Hepatocyte (in vitro differentiated cells): ENCODE data around the gene HMGCS2. TPM values are rescaled to one million over a fixed set of nuclear protein-coding genes. Genes with fewer than 3 reads are reported as not detected.

Experiments
- DNase-seq: peaks from one replicate; pipeline ENCODE4 v3.0.0-alpha.2; 2016; ENCODE audit warnings: low spot score
- H2AFZ ChIP-seq: fragments of 200-600 bp; sonication (generic); 2 replicates; pipeline ENCODE4 v1.6.0; 2016; ENCODE audit warnings: antibody characterized with exemption, mild to moderate bottlenecking
- H3K27ac ChIP-seq: fragments of 200-600 bp; sonication (generic); 2 replicates; pipeline ENCODE4 v1.5.1; 2016; ENCODE audit warnings: mild to moderate bottlenecking
- H3K27me3 ChIP-seq: fragments of 200-600 bp; sonication (generic); 2 replicates; pipeline ENCODE4 v1.6.1; 2016
- H3K36me3 ChIP-seq: fragments of 200-600 bp; sonication (generic); replicated peaks from 2 replicates; pipeline ENCODE4 v1.5.1; 2016; ENCODE audit warnings: low read depth; ENCODE audit not compliant: insufficient read depth
- H3K4me1 ChIP-seq: fragments of 200-600 bp; sonication (generic); 2 replicates; pipeline ENCODE4 v1.5.1; 2016; ENCODE audit warnings: mild to moderate bottlenecking, moderate library complexity; ENCODE audit not compliant: insufficient read depth
- H3K4me2 ChIP-seq: fragments of 200-600 bp; sonication (generic); 2 replicates; pipeline ENCODE4 v1.6.0; 2016
- H3K4me3 ChIP-seq: fragments of 200-600 bp; sonication (generic); 2 replicates; pipeline ENCODE4 v1.5.1; 2016; ENCODE audit warnings: mild to moderate bottlenecking
- H3K79me2 ChIP-seq: fragments of 200-600 bp; sonication (generic); 2 replicates; pipeline ENCODE4 v1.6.0; 2017; ENCODE audit warnings: mild to moderate bottlenecking
- H3K9me2 ChIP-seq: fragments of 200-600 bp; sonication (generic); replicated peaks from 2 replicates; pipeline ENCODE4 v1.6.0; 2017; ENCODE audit warnings: mild to moderate bottlenecking; ENCODE audit not compliant: insufficient read depth
- H3K9me3 ChIP-seq: fragments of 200-600 bp; sonication (generic); 2 replicates; pipeline ENCODE4 v1.5.1; 2016; ENCODE audit warnings: low read depth, mild to moderate bottlenecking
- H4K20me1 ChIP-seq: fragments of 200-600 bp; sonication (generic); 2 replicates; pipeline ENCODE4 v1.6.0; 2016; ENCODE audit warnings: mild to moderate bottlenecking; ENCODE audit not compliant: insufficient read depth, poor library complexity, severe bottlenecking
- CTCF ChIP-seq: fragments of 200-600 bp; sonication (generic); IDR thresholded peaks from 2 replicates; pipeline ENCODE4 v1.5.1; 2016; ENCODE audit warnings: antibody characterized with exemption, mild to moderate bottlenecking; ENCODE audit not compliant: poor library complexity
- EZH2 ChIP-seq: fragments of 200-600 bp; sonication (generic); IDR thresholded peaks from 2 replicates; pipeline ENCODE4 v1.6.1; 2016; ENCODE audit warnings: antibody characterized with exemption, mild to moderate bottlenecking, borderline replicate concordance
- EZH2phosphoT487 ChIP-seq: fragments of 200-600 bp; sonication (generic); IDR thresholded peaks from one replicate; pipeline ENCODE4 v1.6.1; 2018; ENCODE audit warnings: antibody characterized with exemption, mild to moderate bottlenecking, low read depth, moderate library complexity; ENCODE audit not compliant: unreplicated experiment, severe bottlenecking
- WGBS: methylation state at CpG from one replicate; pipeline ENCODE4 v1.1.6; 2016; ENCODE audit warnings: low lambda C conversion rate; ENCODE audit errors: missing lambda C conversion rate; 5-methylcytosine and 5-hydroxymethylcytosine counted together
- polyA plus RNA-seq: library from polyadenylated mRNA; unstranded; fragments of >200 nt; fragmentation: Nextera tagmentation; extraction: Ambion mirVana; gene quantifications from 2 replicates; pipeline ENCODE4 v1.2.1, GENCODE V29; 2016
- total RNA-seq: library from RNA; depleted of rRNA; stranded (reverse); fragments of >200 nt; gene quantifications from 2 replicates; pipeline ENCODE4 v1.2.3, GENCODE V29; 2014

The HMGCS2 gene
- total and polyA plus RNA-seq, 2 experiments from 2014 or later: 167 to 188 TPM

- H3K9me3 ChIP-seq: no peaks in the 10 kb centered on the region
- H3K79me2 ChIP-seq: no peaks in the 10 kb centered on the region
- H3K4me1 ChIP-seq: peaks cover 8% of the 10 kb centered on the region
- no peak overlapping the region for H3K27ac ChIP-seq
- H4K20me1 ChIP-seq: no peaks in the 10 kb centered on the region
- WGBS: 87% methylated on average over 4 of the region's 4 CpGs
- no peak overlapping the region for H3K4me3 ChIP-seq
- H2AFZ ChIP-seq: no peak overlapping the region
- no peaks in the 10 kb centered on the region for H3K9me2 ChIP-seq
- no peak for DNase-seq
- no peaks in the 10 kb centered on the region for H3K27me3 ChIP-seq
- TF ChIP-seq EZH2phosphoT487 (no peak), EZH2 (no peak), CTCF (no peak)
- no peak overlapping the region for H3K4me2 ChIP-seq
- H3K36me3 ChIP-seq: no peaks in the 10 kb centered on the region
Observed at GRCh38 chr1:119752592-119752991, 16.1 kb downstream of the HMGCS2 start.

GRCh38 chr1:119748040-119748439, 20.7 kb downstream of the HMGCS2 start:
- H2AFZ ChIP-seq: no peak overlapping the region
- no peaks in the 10 kb centered on the region for H3K79me2 ChIP-seq
- TF ChIP-seq CTCF (no peak), EZH2 (no peak), EZH2phosphoT487 (no peak)
- DNase-seq: no peak
- H3K9me3 ChIP-seq: no peaks in the 10 kb centered on the region
- H3K27ac ChIP-seq: peak overlapping the region; percentile 42
- no peaks in the 10 kb centered on the region for H4K20me1 ChIP-seq
- H3K27me3 ChIP-seq: no peaks in the 10 kb centered on the region
- no peak overlapping the region for H3K4me3 ChIP-seq
- H3K9me2 ChIP-seq: no peaks in the 10 kb centered on the region
- peaks cover 17% of the 10 kb centered on the region for H3K4me1 ChIP-seq
- H3K36me3 ChIP-seq: no peaks in the 10 kb centered on the region
- WGBS: 75% methylated on average over 4 of the region's 4 CpGs
- no peak overlapping the region for H3K4me2 ChIP-seq

- DNase-seq: no peak
- TF ChIP-seq EZH2 (no peak), CTCF (no peak), EZH2phosphoT487 (no peak)
- no peaks in the 10 kb centered on the region for H3K79me2 ChIP-seq
- no peaks in the 10 kb centered on the region for H3K36me3 ChIP-seq
- no peak overlapping the region for H3K4me3 ChIP-seq
- H3K27me3 ChIP-seq: no peaks in the 10 kb centered on the region
- H3K9me3 ChIP-seq: no peaks in the 10 kb centered on the region
- WGBS: 52% methylated on average over 2 of the region's 3 CpGs
- peak overlapping the region; percentile 42 for H3K27ac ChIP-seq
- H2AFZ ChIP-seq: no peak overlapping the region
- H3K4me2 ChIP-seq: no peak overlapping the region
- H3K4me1 ChIP-seq: peaks cover 17% of the 10 kb centered on the region
- no peaks in the 10 kb centered on the region for H3K9me2 ChIP-seq
- no peaks in the 10 kb centered on the region for H4K20me1 ChIP-seq
Observed at GRCh38 chr1:119747451-119747850, 21.3 kb downstream of the HMGCS2 start.

GRCh38 chr1:119745034-119745433, 23.7 kb downstream of the HMGCS2 start:
- no peak for DNase-seq
- H3K27ac ChIP-seq: no peak overlapping the region
- H3K36me3 ChIP-seq: no peaks in the 10 kb centered on the region
- H3K4me2 ChIP-seq: no peak overlapping the region
- H3K9me3 ChIP-seq: no peaks in the 10 kb centered on the region
- no peak overlapping the region for H3K4me3 ChIP-seq
- peaks cover 17% of the 10 kb centered on the region for H3K4me1 ChIP-seq
- no peaks in the 10 kb centered on the region for H3K27me3 ChIP-seq
- 74% methylated on average over 1 of the region's 1 CpG for WGBS
- H2AFZ ChIP-seq: no peak overlapping the region
- H3K9me2 ChIP-seq: no peaks in the 10 kb centered on the region
- no peak for TF ChIP-seq EZH2phosphoT487
- no peak for TF ChIP-seq EZH2
- TF ChIP-seq CTCF: no peak
- H4K20me1 ChIP-seq: no peaks in the 10 kb centered on the region
- H3K79me2 ChIP-seq: no peaks in the 10 kb centered on the region
